ENCODE results near the gene PIGH. TPM values are rescaled to one million over a fixed set of nuclear protein-coding genes. Genes with fewer than 3 reads are reported as not detected.

Gene PIGH
- total and polyA plus RNA-seq, 2 of the 13 experiments (the other 11 are each of a cell fraction or from before 2014, with no cell fraction given) = 30.0 to 43.5 TPM

GRCh38 chr14:67619446-67620216 is 19.6 kb upstream of the PIGH start, which contains the start of gene ARG2 (continued):
- TF ChIP-seq ZNF691 (CRISPR knock-in tag; IDR thresholded peaks at IDR 0.05; ENCODE audit: borderline replicate concordance, low read depth) (no peak), ELF4 (CRISPR knock-in tag; IDR thresholded peaks at IDR 0.05; ENCODE audit: borderline replicate concordance) (0 out of 2 replicates have a peak, but pooled peaks have one; percentile 20), HDAC2 (CRISPR knock-in tag; IDR thresholded peaks at IDR 0.05) (0 out of 2 replicates have a peak, but pooled peaks have one; percentile 60), DBP (CRISPR knock-in tag; IDR thresholded peaks at IDR 0.05; ENCODE audit: not compliant biosample characterization) (no peak), ZNF256 (CRISPR knock-in tag; conservative IDR thresholded peaks at IDR 0.05) (no peak), ZNF878 (CRISPR knock-in tag; IDR thresholded peaks at IDR 0.05) (0 out of 2 replicates have a peak, but pooled peaks have one; percentile 45), JDP2 (CRISPR knock-in tag; IDR thresholded peaks at IDR 0.05; ENCODE audit: borderline replicate concordance) (no peak), ZNF670 (CRISPR knock-in tag; IDR thresholded peaks at IDR 0.05; ENCODE audit: borderline replicate concordance) (0 out of 2 replicates have a peak, but pooled peaks have one; percentile 54), RARA (CRISPR knock-in tag; IDR thresholded peaks at IDR 0.05) (peak; percentile 41; the same call in 1 of the 2 replicates), SIN3A (IDR thresholded peaks at IDR 0.05; ENCODE audit: borderline replicate concordance, low read depth, low read length) (peak; percentile 55; the same call in 1 of the 2 replicates), MEF2D (CRISPR knock-in tag; IDR thresholded peaks at IDR 0.05) (peak; percentile 32), WIZ (CRISPR knock-in tag; IDR thresholded peaks at IDR 0.05) (no peak; the same call in 1 of the 2 replicates), HCFC1 (IDR thresholded peaks at IDR 0.05; ENCODE audit: low read depth, low read length) (no peak), NRL (CRISPR knock-in tag; IDR thresholded peaks at IDR 0.05; ENCODE audit: borderline replicate concordance) (peak; percentile 30; the same call in 1 of the 2 replicates), MTERF4 (CRISPR knock-in tag; IDR thresholded peaks at IDR 0.05) (peak; percentile 54; the same call in 1 of the 2 replicates), TRAFD1 (CRISPR knock-in tag; IDR thresholded peaks at IDR 0.05; ENCODE audit: borderline replicate concordance) (0 out of 2 replicates have a peak, but pooled peaks have one; percentile 50), HNF1B (CRISPR knock-in tag; IDR thresholded peaks at IDR 0.05) (peak; percentile 89), KMT2A (CRISPR knock-in tag; IDR thresholded peaks at IDR 0.05) (peak; percentile 68), YEATS2 (CRISPR knock-in tag; IDR thresholded peaks at IDR 0.05; ENCODE audit: borderline replicate concordance) (peak; percentile 66; the same call in 1 of the 2 replicates), SP4 (CRISPR knock-in tag; IDR thresholded peaks at IDR 0.05) (peak; percentile 76), TFDP1 (CRISPR knock-in tag; IDR thresholded peaks at IDR 0.05; ENCODE audit: borderline replicate concordance) (peak; percentile 33; the same call in 1 of the 2 replicates)

Data from HepG2 (cell line).